H9 (cell line): Measurements from ENCODE around the gene CETN1. TPM values are rescaled to one million over a fixed set of nuclear protein-coding genes. Genes with fewer than 3 reads are reported as not detected.

ENCODE experiments used
- DNase-seq: peaks from one replicate; pipeline ENCODE4 v3.0.0-alpha.2; 2017
- H2AFZ ChIP-seq: one replicate; pipeline ENCODE4 v1.6.1; 2013; ENCODE audit warnings: mild to moderate bottlenecking, low read length, control low read depth, moderate library complexity
- H2AK5ac ChIP-seq: 2 replicates; pipeline ENCODE4 v1.6.1; 2013; ENCODE audit warnings: low read length, control low read depth, mixed read lengths; ENCODE audit not compliant: insufficient read length
- H2BK120ac ChIP-seq: one replicate; pipeline ENCODE4 v1.6.1; 2013; ENCODE audit warnings: low read depth, mild to moderate bottlenecking, low read length, control low read depth, inconsistent platforms; ENCODE audit not compliant: poor library complexity, severe bottlenecking
- H2BK12ac ChIP-seq: 2 replicates; pipeline ENCODE4 v1.6.1; 2013; ENCODE audit warnings: low read length, control low read depth, mixed read lengths, low read depth; ENCODE audit not compliant: insufficient read length
- H2BK15ac ChIP-seq: 2 replicates; pipeline ENCODE4 v1.6.1; 2013; ENCODE audit warnings: low read depth, low read length, control low read depth
- H2BK20ac ChIP-seq: one replicate; pipeline ENCODE4 v1.6.1; 2013; ENCODE audit warnings: low read depth, mild to moderate bottlenecking, low read length, control low read depth, inconsistent platforms; ENCODE audit not compliant: poor library complexity, severe bottlenecking
- H2BK5ac ChIP-seq: 2 replicates; pipeline ENCODE4 v1.6.1; 2013; ENCODE audit warnings: low read length, control low read depth, mixed read lengths; ENCODE audit not compliant: insufficient read length
- H3K14ac ChIP-seq: 2 replicates; pipeline ENCODE4 v1.6.1; 2013; ENCODE audit warnings: low read length, control low read depth; ENCODE audit not compliant: insufficient read depth
- H3K18ac ChIP-seq: 2 replicates; pipeline ENCODE4 v1.6.1; 2013; ENCODE audit warnings: low read depth, mild to moderate bottlenecking, mixed read lengths, low read length, control low read depth; ENCODE audit not compliant: insufficient read length
- H3K23ac ChIP-seq: 2 replicates; pipeline ENCODE4 v1.6.1; 2013; ENCODE audit warnings: low read length, control low read depth, mixed read lengths, low read depth; ENCODE audit not compliant: insufficient read length
- H3K23me2 ChIP-seq: 2 replicates; pipeline ENCODE4 v1.6.1; 2013; ENCODE audit warnings: low read depth, mild to moderate bottlenecking, mixed read lengths, low read length, control low read depth; ENCODE audit not compliant: insufficient read length, poor library complexity, severe bottlenecking
- H3K27ac ChIP-seq: 2 replicates; pipeline ENCODE4 v1.5.1; 2013; ENCODE audit warnings: low read length, control low read depth, mixed read lengths, low read depth; ENCODE audit not compliant: insufficient read length
- H3K27me3 ChIP-seq: 2 replicates; pipeline ENCODE4 v1.6.1; 2013; ENCODE audit warnings: low read length, control low read depth, inconsistent platforms; ENCODE audit not compliant: insufficient read depth
- H3K4ac ChIP-seq: 2 replicates; pipeline ENCODE4 v1.6.1; 2013; ENCODE audit warnings: low read depth, mild to moderate bottlenecking, control low read depth, inconsistent platforms, low read length, moderate library complexity
- H3K4me1 ChIP-seq: 2 replicates; pipeline ENCODE4 v1.6.1; 2013; ENCODE audit warnings: low read length, control low read depth, inconsistent platforms; ENCODE audit not compliant: insufficient read depth
- H3K4me2 ChIP-seq: 2 replicates; pipeline ENCODE4 v1.6.1; 2013; ENCODE audit warnings: low read length, control low read depth, mixed read lengths; ENCODE audit not compliant: insufficient read length, insufficient read depth
- H3K56ac ChIP-seq: 2 replicates; pipeline ENCODE4 v1.6.1; 2013; ENCODE audit warnings: low read depth, mild to moderate bottlenecking, mixed read lengths, low read length, control low read depth; ENCODE audit not compliant: insufficient read length
- H3K79me1 ChIP-seq: 2 replicates; pipeline ENCODE4 v1.6.1; 2013; ENCODE audit warnings: low read depth, mild to moderate bottlenecking, moderate library complexity, low read length, control low read depth, inconsistent platforms; ENCODE audit not compliant: insufficient read depth, poor library complexity, severe bottlenecking
- H3K79me2 ChIP-seq: 2 replicates; pipeline ENCODE4 v1.6.1; 2013; ENCODE audit warnings: low read length, control low read depth, inconsistent platforms; ENCODE audit not compliant: insufficient read depth
- H3K9ac ChIP-seq: 2 replicates; pipeline ENCODE4 v1.6.1; 2013; ENCODE audit warnings: low read length, control low read depth, mixed read lengths; ENCODE audit not compliant: insufficient read length; ENCODE audit errors: extremely low read depth
- H3K9me3 ChIP-seq: one replicate; pipeline ENCODE4 v1.6.1; 2013; ENCODE audit warnings: low read depth, low read length, inconsistent platforms; ENCODE audit not compliant: control insufficient read depth
- H3T11ph ChIP-seq: one replicate; pipeline ENCODE4 v1.6.1; 2013; ENCODE audit warnings: mild to moderate bottlenecking, low read length, control low read depth, inconsistent platforms
- H4K20me1 ChIP-seq: one replicate; pipeline ENCODE4 v1.6.1; 2013; ENCODE audit not compliant: control insufficient read depth, insufficient read length, insufficient read depth
- H4K5ac ChIP-seq: 2 replicates; pipeline ENCODE4 v1.6.1; 2013; ENCODE audit warnings: low read depth, mild to moderate bottlenecking, mixed read lengths, low read length, control low read depth; ENCODE audit not compliant: insufficient read length
- H4K8ac ChIP-seq: replicated peaks from 2 replicates; pipeline ENCODE4 v1.6.1; 2013; ENCODE audit warnings: low read length, control low read depth, mixed read lengths, low read depth; ENCODE audit not compliant: insufficient read length
- H4K91ac ChIP-seq: 2 replicates; pipeline ENCODE4 v1.6.1; 2013; ENCODE audit warnings: low read depth, mild to moderate bottlenecking, moderate library complexity, mixed read lengths, low read length, control low read depth; ENCODE audit not compliant: insufficient read length
- H3K27ac Mint-ChIP-seq, 3 experiments: 2 replicates in 2 of 3; 3 replicates in 1 of 3; pipeline ENCODE4 v1.8.0; 2020 to 2021; ENCODE audit warnings: mixed read lengths in 3 of 3, mild to moderate bottlenecking in 1 of 3, moderate library complexity in 1 of 3
- H3K27me3 Mint-ChIP-seq: 2 replicates; pipeline ENCODE4 v1.8.0; 2021; ENCODE audit warnings: low read depth, mild to moderate bottlenecking, moderate library complexity, mixed read lengths
- H3K36me3 Mint-ChIP-seq, 3 experiments: 2 replicates in 2 of 3; 3 replicates in 1 of 3; pipeline ENCODE4 v1.8.0; 2020 to 2021; ENCODE audit warnings: low read depth in 3 of 3, mixed read lengths in 3 of 3; ENCODE audit not compliant: insufficient read depth in 1 of 3
- H3K4me1 Mint-ChIP-seq, 2 experiments: 2 replicates each; pipeline ENCODE4 v1.8.0; 2020; ENCODE audit warnings: mixed read lengths in 2 of 2
- H3K4me3 Mint-ChIP-seq, 2 experiments: 2 replicates in 1 of 2; 3 replicates in 1 of 2; pipeline ENCODE4 v1.8.0; 2020 to 2021; ENCODE audit warnings: mild to moderate bottlenecking in 2 of 2, mixed read lengths in 2 of 2, moderate library complexity in 1 of 2
- H3K9me3 Mint-ChIP-seq, 2 experiments: 2 replicates in 1 of 2; 3 replicates in 1 of 2; pipeline ENCODE4 v1.8.0; 2020; ENCODE audit warnings: mild to moderate bottlenecking in 2 of 2, mixed read lengths in 2 of 2, moderate library complexity in 1 of 2
- WGBS: extraction: QIAGEN DNeasy Blood & Tissue Kit; methylation state at CpG from one replicate; pipeline ENCODE4 v1.1.7; 2013; ENCODE audit warnings: missing lambda C conversion rate, low lambda C conversion rate, mixed read lengths; ENCODE audit not compliant: insufficient read length; ENCODE audit errors: extremely low coverage; 5-methylcytosine and 5-hydroxymethylcytosine counted together
- total RNA-seq: library from RNA; stranded (reverse); gene quantifications from 2 replicates; pipeline ENCODE4 v1.2.1, GENCODE V29; 2021
- TF ChIP-seq, protein P1 (sequence below): fragments of 200-600 bp; sonication (generic); conservative IDR thresholded peaks from 3 replicates; pipeline ENCODE4 v1.8.0; 2021; ENCODE audit warnings: antibody characterized with exemption, mild to moderate bottlenecking

Gene CETN1
- total RNA-seq, 1 experiment from 2014 or later = not detected

DNA sequence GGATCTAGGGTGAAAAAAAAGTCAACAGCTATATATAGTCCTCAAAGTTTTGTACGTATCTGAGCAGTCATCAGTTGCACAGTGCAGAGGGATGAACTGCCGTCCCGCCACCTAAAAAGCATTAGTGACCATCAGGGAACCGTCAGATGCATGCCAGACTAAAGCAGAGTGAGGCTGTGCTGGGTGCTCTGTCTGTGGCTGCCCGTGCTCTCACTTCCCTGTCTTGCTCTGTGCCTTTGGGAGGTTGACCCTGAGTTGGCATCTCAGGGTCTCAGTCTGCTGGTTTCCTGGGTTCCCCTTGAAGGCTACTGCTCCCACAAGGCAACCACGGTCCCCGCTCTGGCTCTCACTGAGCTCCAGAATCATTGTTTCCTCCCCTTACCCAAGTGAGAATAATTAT lies 27.8 kb downstream of the CETN1 start:
- Histone ChIP-seq H3K14ac (no peak overlapping the region), H2AK5ac (no peak overlapping the region), H4K20me1 (no peaks in the 10 kb centered on the region), H2BK20ac (no peak overlapping the region), H3K4ac (no peak overlapping the region), H3K79me1 (no peaks in the 10 kb centered on the region), H3T11ph (no peak overlapping the region), H2BK15ac (no peak overlapping the region), H3K79me2 (no peaks in the 10 kb centered on the region), H3K23ac (no peak overlapping the region), H3K27ac (no peak overlapping the region), H4K91ac (no peak overlapping the region), H2AFZ (no peak overlapping the region), H3K4me1 (no peaks in the 10 kb centered on the region), H2BK12ac (no peak overlapping the region), H4K8ac (no peak overlapping the region), H3K9me3 (no peaks in the 10 kb centered on the region), H2BK5ac (no peak overlapping the region), H3K9ac (no peak overlapping the region), H3K27me3 (no peaks in the 10 kb centered on the region), H3K56ac (no peak overlapping the region), H3K23me2 (no peaks in the 10 kb centered on the region), H4K5ac (no peak overlapping the region), H2BK120ac (no peak overlapping the region), H3K4me2 (no peak overlapping the region), H3K18ac (no peak overlapping the region)
- no CpG with 5 or more reads among the region's 7 CpGs for WGBS
- TF ChIP-seq, protein P1, sequence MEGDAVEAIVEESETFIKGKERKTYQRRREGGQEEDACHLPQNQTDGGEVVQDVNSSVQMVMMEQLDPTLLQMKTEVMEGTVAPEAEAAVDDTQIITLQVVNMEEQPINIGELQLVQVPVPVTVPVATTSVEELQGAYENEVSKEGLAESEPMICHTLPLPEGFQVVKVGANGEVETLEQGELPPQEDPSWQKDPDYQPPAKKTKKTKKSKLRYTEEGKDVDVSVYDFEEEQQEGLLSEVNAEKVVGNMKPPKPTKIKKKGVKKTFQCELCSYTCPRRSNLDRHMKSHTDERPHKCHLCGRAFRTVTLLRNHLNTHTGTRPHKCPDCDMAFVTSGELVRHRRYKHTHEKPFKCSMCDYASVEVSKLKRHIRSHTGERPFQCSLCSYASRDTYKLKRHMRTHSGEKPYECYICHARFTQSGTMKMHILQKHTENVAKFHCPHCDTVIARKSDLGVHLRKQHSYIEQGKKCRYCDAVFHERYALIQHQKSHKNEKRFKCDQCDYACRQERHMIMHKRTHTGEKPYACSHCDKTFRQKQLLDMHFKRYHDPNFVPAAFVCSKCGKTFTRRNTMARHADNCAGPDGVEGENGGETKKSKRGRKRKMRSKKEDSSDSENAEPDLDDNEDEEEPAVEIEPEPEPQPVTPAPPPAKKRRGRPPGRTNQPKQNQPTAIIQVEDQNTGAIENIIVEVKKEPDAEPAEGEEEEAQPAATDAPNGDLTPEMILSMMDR = no peak
- Mint-ChIP-seq H3K4me3 (no peak overlapping the region), H3K9me3 (no peaks in the 10 kb centered on the region), H3K36me3 (no peaks in the 10 kb centered on the region), H3K27ac (no peak overlapping the region; a peak in 1 of 7 replicates), H3K4me1 (no peaks in the 10 kb centered on the region), H3K27me3 (peaks cover 3% of the 10 kb centered on the region; the same call in 1 of the 2 replicates)
- DNase-seq = no peak
